Measurements from ENCODE around the gene TRPM5.

Gene TRPM5

GRCh38 chr11:2435288-2436012 lies 8.9 kb downstream of the TRPM5 start:
- DNase-seq: no peak

- DNase-seq: no peak
Observed at GRCh38 chr11:2434506-2435255, 9.6 kb downstream of the TRPM5 start.

GRCh38 chr11:2434008-2434407 lies 10.3 kb downstream of the TRPM5 start:
- no peak for DNase-seq

GRCh38 chr11:2433106-2433925 lies 11.0 kb downstream of the TRPM5 start:
- no peak for DNase-seq

GRCh38 chr11:2432628-2433071 lies 11.7 kb downstream of the TRPM5 start:
- no peak for DNase-seq

GRCh38 chr11:2432171-2432621 lies 12.1 kb downstream of the TRPM5 start:
- no peak for DNase-seq

GRCh38 chr11:2431395-2431794 lies 12.9 kb downstream of the TRPM5 start:
- DNase-seq: no peak

- peak; percentile 86 for DNase-seq
Observed at GRCh38 chr11:2428322-2428795, 16.0 kb downstream of the TRPM5 start.

GRCh38 chr11:2427721-2428321 lies 16.5 kb downstream of the TRPM5 start:
- no peak for DNase-seq

- no peak for DNase-seq
Observed at GRCh38 chr11:2426826-2427521, 17.3 kb downstream of the TRPM5 start.

- DNase-seq: no peak
Observed at GRCh38 chr11:2426221-2426620, 18.1 kb downstream of the TRPM5 start.

- DNase-seq: no peak
Observed at GRCh38 chr11:2425506-2425905, 18.8 kb downstream of the TRPM5 start.

- no peak for DNase-seq
Observed at GRCh38 chr11:2424811-2425495, 19.4 kb downstream of the TRPM5 start.

GRCh38 chr11:2423157-2424025 lies 20.9 kb downstream of the TRPM5 start:
- no peak for DNase-seq

GRCh38 chr11:2422461-2423156 lies 21.7 kb downstream of the TRPM5 start:
- DNase-seq: no peak

GRCh38 chr11:2421996-2422395 lies 22.3 kb downstream of the TRPM5 start:
- DNase-seq: no peak

GRCh38 chr11:2421226-2421994 lies 22.9 kb downstream of the TRPM5 start:
- no peak for DNase-seq

- peak; percentile 80 for DNase-seq
Observed at GRCh38 chr11:2420502-2421225, 23.6 kb downstream of the TRPM5 start.

Data from activated CD4-positive, CD25-positive, alpha-beta regulatory T cell treated with anti-CD3 and anti-CD28 coated beads, Interleukin-2, amount 50 U/mL, for 72 hours (primary cell).